A549 (cell line): Measurements from ENCODE around the gene NPLOC4.

ENCODE experiments used
- BCL3 ChIP-seq: fragments of >200 bp; sonication (Bioruptor Twin); formaldehyde crosslinking; IDR thresholded peaks from 3 replicates; pipeline ENCODE4 v1.6.1; 2016
- BHLHE40 ChIP-seq: IDR thresholded peaks from 2 replicates; pipeline ENCODE4 v1.6.1; 2012; ENCODE audit warnings: low read depth, low read length, inconsistent platforms
- GATA3 ChIP-seq: IDR thresholded peaks from 2 replicates; pipeline ENCODE4 v1.6.1; 2012; ENCODE audit warnings: borderline replicate concordance
- MAFK ChIP-seq: fragments of 450-650 bp; IDR thresholded peaks from 2 replicates; pipeline ENCODE4 v1.6.1; 2014; ENCODE audit not compliant: partially characterized antibody
- MAX ChIP-seq: IDR thresholded peaks from 2 replicates; pipeline ENCODE4 v1.6.1; 2012
- RAD21 ChIP-seq, 2 experiments: fragments of >200 bp in 1 of 2; sonication (Bioruptor Twin) in 1 of 2; formaldehyde crosslinking in 1 of 2; IDR thresholded peaks in 1 of 2; conservative IDR thresholded peaks in 1 of 2; 2 replicates in 1 of 2; 3 replicates in 1 of 2; pipeline ENCODE4 v1.6.1; 2012 to 2018; ENCODE audit warnings: inconsistent platforms in 1 of 2
- REST ChIP-seq: fragments of 200-600 bp; sonication (generic); IDR thresholded peaks from 2 replicates; pipeline ENCODE4 v1.6.1; 2016; ENCODE audit warnings: antibody characterized with exemption, mild to moderate bottlenecking, moderate library complexity
- RFX5 ChIP-seq: fragments of 450-650 bp; IDR thresholded peaks from 2 replicates; pipeline ENCODE4 v1.7.1; 2014; ENCODE audit warnings: antibody characterized with exemption, mild to moderate bottlenecking, moderate library complexity
- SMC3 ChIP-seq: fragments of >200 bp; sonication (Bioruptor Twin); formaldehyde crosslinking; IDR thresholded peaks from 3 replicates; pipeline ENCODE4 v1.6.1; 2018; ENCODE audit warnings: inconsistent platforms
- ZNF302 ChIP-seq: fragments of 250-450 bp; sonication (Bioruptor Pico); IDR thresholded peaks from 2 replicates; pipeline ENCODE4 v1.9.0; 2021; ENCODE audit warnings: inconsistent platforms, mild to moderate bottlenecking, moderate library complexity
- TF ChIP-seq, protein P1 (sequence below): fragments of 450-650 bp; IDR thresholded peaks from 2 replicates; pipeline ENCODE4 v1.6.1; 2014; ENCODE audit warnings: antibody characterized with exemption

DNA sequence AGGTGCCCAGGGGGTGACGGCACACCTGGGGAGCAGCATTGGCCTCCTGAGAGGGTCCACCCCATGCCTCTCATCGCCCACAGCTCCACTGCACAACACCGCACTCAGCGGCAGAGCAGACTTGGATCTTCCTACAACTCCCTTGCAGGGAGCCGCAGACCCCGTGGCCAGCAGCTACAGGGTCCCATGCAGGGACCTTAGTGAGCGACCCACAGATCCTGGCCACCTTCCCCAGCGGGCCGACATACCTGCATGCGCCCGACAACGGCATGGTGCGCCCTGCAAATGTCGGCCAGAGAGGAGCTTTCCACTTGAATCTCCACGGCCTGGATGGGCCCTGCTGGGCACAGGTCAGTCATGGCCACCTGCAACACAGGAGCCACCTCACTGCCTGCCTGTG, 93.2 kb downstream of the NPLOC4 start:
- TF ChIP-seq GATA3 (no peak), MAX (no peak), RFX5 (no peak), BHLHE40 (no peak), REST (no peak), RAD21 (conservative IDR thresholded peaks at IDR 0.05 in 1 of 2, IDR thresholded peaks at IDR 0.05 in 1 of 2) (no peak), ZNF302 (CRISPR knock-in tag) (no peak), BCL3 (no peak), MAFK (no peak), SMC3 (no peak)
- TF ChIP-seq, protein P1, sequence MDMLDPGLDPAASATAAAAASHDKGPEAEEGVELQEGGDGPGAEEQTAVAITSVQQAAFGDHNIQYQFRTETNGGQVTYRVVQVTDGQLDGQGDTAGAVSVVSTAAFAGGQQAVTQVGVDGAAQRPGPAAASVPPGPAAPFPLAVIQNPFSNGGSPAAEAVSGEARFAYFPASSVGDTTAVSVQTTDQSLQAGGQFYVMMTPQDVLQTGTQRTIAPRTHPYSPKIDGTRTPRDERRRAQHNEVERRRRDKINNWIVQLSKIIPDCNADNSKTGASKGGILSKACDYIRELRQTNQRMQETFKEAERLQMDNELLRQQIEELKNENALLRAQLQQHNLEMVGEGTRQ: no peak
